Upper lobe of left lung (tissue), 6 donors: ENCODE data around the gene ATP6V0A1. TPM values are rescaled to one million over a fixed set of nuclear protein-coding genes. Genes with fewer than 3 reads are reported as not detected.
A peak's percentile ranks its signal among the peaks of the same experiment; 100 is the strongest.

Experiments
- ATAC-seq, 2 donors: fragments of 200-7000 bp; cut with Tn5 transposase; one replicate each; pipeline ENCODE4 v1.9.1; 2022; ENCODE audit warnings: mild to moderate bottlenecking in 2 of 2, moderate library complexity in 2 of 2; ENCODE audit not compliant: low FRiP score in 2 of 2
- DNase-seq, 2 donors: peaks; one replicate each; pipeline ENCODE4 v3.0.0-alpha.2; 2019 to 2020
- H3K27ac ChIP-seq, 4 donors: fragments of 200-600 bp; sonication (generic); one replicate each; pipeline ENCODE4 v1.5.1; 2016 to 2019
- H3K27me3 ChIP-seq, 4 donors: fragments of 200-600 bp; sonication (generic); one replicate each; pipeline ENCODE4 v1.5.1; 2017 to 2019
- H3K36me3 ChIP-seq, 4 donors: fragments of 200-600 bp; sonication (generic); one replicate each; pipeline ENCODE4 v1.5.1; 2016 to 2019
- H3K4me1 ChIP-seq, 4 donors: fragments of 200-600 bp; sonication (generic); one replicate each; pipeline ENCODE4 v1.5.1; 2018 to 2019
- H3K4me3 ChIP-seq, 4 donors: fragments of 200-600 bp; sonication (generic); one replicate each; pipeline ENCODE4 v1.5.1; 2017 to 2019; ENCODE audit warnings: mild to moderate bottlenecking in 2 of 4, moderate library complexity in 1 of 4
- H3K9me3 ChIP-seq, 4 donors: fragments of 200-600 bp; sonication (generic); one replicate each; pipeline ENCODE4 v1.5.1; 2018 to 2019
- EP300 ChIP-seq, 4 donors: sonication (generic); formaldehyde crosslinking; IDR thresholded peaks; one replicate each; pipeline ENCODE4 v1.5.1; 2017; ENCODE audit warnings: antibody characterized with exemption in 4 of 4, control low read depth in 2 of 4
- POLR2A ChIP-seq, 4 donors: fragments of 450-650 bp; IDR thresholded peaks; one replicate each; pipeline ENCODE4 v1.5.1; 2016 to 2017; ENCODE audit warnings: antibody characterized with exemption in 4 of 4, mild to moderate bottlenecking in 2 of 4
- POLR2AphosphoS5 ChIP-seq, 2 donors: sonication (generic); formaldehyde crosslinking; IDR thresholded peaks; one replicate each; pipeline ENCODE4 v1.5.1; 2017; ENCODE audit warnings: antibody characterized with exemption in 2 of 2
- WGBS, 2 donors: methylation state at CpG; one replicate each; pipeline ENCODE4 v1.1.5; 2017 to 2018; 5-methylcytosine and 5-hydroxymethylcytosine counted together
- total RNA-seq, 6 donors: library from RNA; depleted of rRNA in 4 of 6; stranded (reverse); fragments of >200 nt in 4 of 6; gene quantifications; one replicate each; pipeline versions ENCODE4 v1.1.0 to v1.2.1, GENCODE V29; 2016 to 2021
- TF ChIP-seq, protein P1 (sequence below), 6 experiments: fragments of 450-650 bp in 4 of 6; fragments of 200-600 bp in 2 of 6; sonication (generic) in 2 of 6; IDR thresholded peaks; one replicate each; pipeline ENCODE4 v1.5.1; 2016 to 2019; ENCODE audit warnings: antibody characterized with exemption in 6 of 6
- donor health status: DM: no; HTN: no; CAD: no; lungs with moderate emphysema.
- donor health status: DM: no; HTN: yes; CAD: no; lungs with severe emphysema.

Gene ATP6V0A1
- total RNA-seq, 6 donors from 2014 or later, result 68.3 to 212 (median 118) TPM

DNA sequence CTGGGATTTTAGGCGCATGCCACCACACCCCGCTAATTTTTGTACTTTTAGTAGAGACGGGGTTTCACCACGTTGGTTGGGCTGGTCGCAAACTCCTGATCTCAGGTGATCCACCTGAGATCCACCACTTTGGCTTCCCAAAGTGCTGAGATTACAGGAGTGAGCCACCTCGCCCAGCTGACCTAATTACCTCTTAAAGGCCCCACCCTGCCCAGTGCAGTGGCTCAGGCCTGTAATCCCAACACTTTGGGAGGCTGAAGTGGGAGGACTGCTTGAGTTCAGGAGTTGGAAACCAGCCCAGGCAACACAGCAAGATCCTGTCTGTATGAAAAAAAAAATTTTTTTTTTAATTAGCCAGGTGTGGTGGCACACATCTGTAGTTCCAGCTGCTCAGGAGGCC lies 100.4 kb downstream of the ATP6V0A1 start:
- DNase-seq, result peak in 1 of 2 donors; percentile 88

DNA sequence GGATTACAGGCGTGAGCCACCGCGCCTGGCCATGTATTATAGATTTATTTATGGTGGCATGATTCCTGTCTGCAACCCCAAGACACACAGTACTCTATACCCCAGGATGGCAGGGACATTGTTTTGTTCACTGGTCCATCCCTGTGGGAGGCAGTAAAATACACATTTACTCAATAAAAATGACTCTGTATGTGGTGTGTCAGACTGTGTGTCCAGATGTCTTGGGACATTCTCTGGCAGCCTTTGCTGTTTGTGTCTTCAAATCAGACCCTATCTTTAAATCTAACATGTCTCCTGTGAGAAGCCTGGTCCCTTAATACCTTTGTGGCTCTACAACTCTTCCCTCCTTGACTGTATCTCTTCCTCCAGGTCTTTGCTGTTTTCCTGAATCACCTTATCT lies 101.6 kb downstream of the ATP6V0A1 start:
- H3K4me1 ChIP-seq, result peaks cover 34 to 56% (median 37%) of the 10 kb centered on the region in 4 donors
- peak overlapping the region in 1 of 4 donors; percentile 48 for H3K27ac ChIP-seq

More for the DNA sequence above, 100.4 kb downstream of the ATP6V0A1 start:
- no peak for TF ChIP-seq EP300 (IDR thresholded peaks at IDR 0.05)
- Histone ChIP-seq H3K27me3 (no peaks in the 10 kb centered on the region), H3K36me3 (peaks cover 0 to 5% (median 1%) of the 10 kb centered on the region in 4 donors), H3K4me3 (no peak overlapping the region), H3K27ac (peak overlapping the region; percentile 23 to 62 (median 29)), H3K4me1 (peaks cover 26 to 54% (median 37%) of the 10 kb centered on the region in 4 donors), H3K9me3 (no peaks in the 10 kb centered on the region)
- ATAC-seq, result no peak
- 60 to 80% methylated on average over 6 of the region's 6 CpGs for WGBS, 2 donors

DNA sequence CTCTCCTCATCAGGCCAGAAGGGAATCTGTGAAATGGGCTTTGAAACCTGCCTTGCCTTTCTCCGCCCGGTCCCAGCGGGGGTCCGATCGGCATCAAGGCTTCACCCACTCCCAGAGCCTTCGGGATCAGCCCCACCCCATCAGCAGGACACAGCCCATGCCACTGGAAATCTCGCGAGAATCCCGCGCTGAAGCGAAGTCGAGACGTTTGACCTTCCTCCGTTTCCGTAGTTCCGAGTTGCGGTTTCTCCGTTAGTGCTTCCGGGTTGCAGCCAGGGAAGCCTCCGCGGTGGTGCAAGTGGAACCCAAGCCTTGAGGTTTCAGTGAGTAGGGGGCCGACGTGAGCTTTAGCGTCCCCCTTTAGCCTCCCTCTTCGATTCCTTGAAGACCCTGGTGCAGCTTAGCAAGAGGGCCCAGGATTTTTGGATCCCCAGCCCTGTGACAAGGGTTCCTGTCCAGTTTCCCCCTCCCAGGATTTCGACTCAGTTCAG lies 103.3 kb downstream of the ATP6V0A1 start, which contains the start of gene COASY:
Gene COASY, plus strand, starts transcription at position 252 of the 491 bp plus-strand sequence. CDS start 475 bp downstream, outside the sequence.
- peak in 1 of 2 donors; percentile 95 for DNase-seq
- Histone ChIP-seq H3K27me3 (no peaks in the 10 kb centered on the region), H3K36me3 (peaks cover 0 to 26% (median 20%) of the 10 kb centered on the region in 4 donors), H3K4me3 (peak within 1 kb of the TSS; percentile 65 to 97 (median 74)), H3K9me3 (no peaks in the 10 kb centered on the region), H3K4me1 (peaks cover 37 to 65% (median 42%) of the 10 kb centered on the region in 4 donors), H3K27ac (peak within 1 kb of the TSS; percentile 85 to 90 (median 88))
- peak in 3 of 4 donors; percentile 38 to 75 (median 41) for TF ChIP-seq POLR2A (IDR thresholded peaks at IDR 0.05)
- TF ChIP-seq, protein P1, sequence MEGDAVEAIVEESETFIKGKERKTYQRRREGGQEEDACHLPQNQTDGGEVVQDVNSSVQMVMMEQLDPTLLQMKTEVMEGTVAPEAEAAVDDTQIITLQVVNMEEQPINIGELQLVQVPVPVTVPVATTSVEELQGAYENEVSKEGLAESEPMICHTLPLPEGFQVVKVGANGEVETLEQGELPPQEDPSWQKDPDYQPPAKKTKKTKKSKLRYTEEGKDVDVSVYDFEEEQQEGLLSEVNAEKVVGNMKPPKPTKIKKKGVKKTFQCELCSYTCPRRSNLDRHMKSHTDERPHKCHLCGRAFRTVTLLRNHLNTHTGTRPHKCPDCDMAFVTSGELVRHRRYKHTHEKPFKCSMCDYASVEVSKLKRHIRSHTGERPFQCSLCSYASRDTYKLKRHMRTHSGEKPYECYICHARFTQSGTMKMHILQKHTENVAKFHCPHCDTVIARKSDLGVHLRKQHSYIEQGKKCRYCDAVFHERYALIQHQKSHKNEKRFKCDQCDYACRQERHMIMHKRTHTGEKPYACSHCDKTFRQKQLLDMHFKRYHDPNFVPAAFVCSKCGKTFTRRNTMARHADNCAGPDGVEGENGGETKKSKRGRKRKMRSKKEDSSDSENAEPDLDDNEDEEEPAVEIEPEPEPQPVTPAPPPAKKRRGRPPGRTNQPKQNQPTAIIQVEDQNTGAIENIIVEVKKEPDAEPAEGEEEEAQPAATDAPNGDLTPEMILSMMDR (IDR thresholded peaks at IDR 0.05), result no peak
- peak in 1 of 4 donors; percentile 86 for TF ChIP-seq EP300 (IDR thresholded peaks at IDR 0.05)
- peak; percentile 97 to 98 for TF ChIP-seq POLR2AphosphoS5 (IDR thresholded peaks at IDR 0.05)
- ATAC-seq, result peak; percentile 86 to 92
- 0 to 1% methylated on average over 2 to 26 of the region's 26 CpGs for WGBS, 2 donors

More for the DNA sequence above, 101.6 kb downstream of the ATP6V0A1 start:
- H3K36me3 ChIP-seq, result peaks cover 0 to 17% (median 11%) of the 10 kb centered on the region in 4 donors
- TF ChIP-seq POLR2A (IDR thresholded peaks at IDR 0.05) (no peak), POLR2AphosphoS5 (IDR thresholded peaks at IDR 0.05) (no peak), EP300 (IDR thresholded peaks at IDR 0.05) (no peak)
- TF ChIP-seq, protein P1 (IDR thresholded peaks at IDR 0.05), result no peak
- WGBS, 2 donors, result 82 to 90% methylated on average over 3 of the region's 3 CpGs
- no peak for DNase-seq
- ATAC-seq, result no peak
- no peaks in the 10 kb centered on the region for H3K9me3 ChIP-seq
- H3K4me3 ChIP-seq, result no peak overlapping the region
- no peaks in the 10 kb centered on the region for H3K27me3 ChIP-seq

DNA sequence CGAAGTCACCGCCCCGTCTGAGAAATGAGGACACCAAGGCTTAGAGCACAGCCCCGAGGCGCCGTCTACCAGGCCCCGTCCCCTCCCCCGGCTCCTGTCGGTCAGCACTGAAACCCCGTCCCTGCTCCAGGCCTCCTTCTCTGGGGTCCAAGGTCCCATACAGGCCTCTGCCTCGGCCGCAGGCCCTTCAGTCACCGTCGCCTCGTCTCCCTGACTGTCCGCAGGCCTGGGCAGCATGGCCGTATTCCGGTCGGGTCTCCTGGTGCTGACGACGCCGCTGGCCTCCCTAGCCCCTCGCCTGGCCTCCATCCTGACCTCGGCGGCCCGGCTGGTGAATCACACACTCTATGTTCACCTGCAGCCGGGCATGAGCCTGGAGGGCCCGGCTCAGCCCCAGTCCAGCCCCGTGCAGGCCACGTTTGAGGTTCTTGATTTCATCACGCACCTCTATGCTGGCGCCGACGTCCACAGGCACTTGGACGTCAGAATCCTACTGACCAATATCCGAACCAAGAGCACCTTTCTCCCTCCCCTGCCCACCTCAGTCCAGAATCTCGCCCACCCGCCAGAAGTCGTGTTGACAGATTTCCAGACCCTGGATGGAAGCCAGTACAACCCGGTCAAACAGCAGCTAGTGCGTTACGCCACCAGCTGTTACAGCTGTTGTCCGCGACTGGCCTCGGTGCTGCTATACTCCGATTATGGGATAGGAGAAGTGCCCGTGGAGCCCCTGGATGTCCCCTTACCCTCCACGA lies 103.9 kb downstream of the ATP6V0A1 start:
- peak overlapping the region; percentile 85 to 90 (median 88) for H3K27ac ChIP-seq
- ATAC-seq (peak; percentile 1 to 2), DNase-seq (peak; percentile 45 to 75)
- H3K27me3 ChIP-seq, result no peaks in the 10 kb centered on the region
- WGBS, 2 donors, result 1 to 11% methylated on average over 20 to 47 of the region's 48 CpGs
- peaks cover 39 to 65% (median 43%) of the 10 kb centered on the region in 4 donors for H3K4me1 ChIP-seq
- no peaks in the 10 kb centered on the region for H3K9me3 ChIP-seq
- TF ChIP-seq EP300 (IDR thresholded peaks at IDR 0.05) (no peak), POLR2AphosphoS5 (IDR thresholded peaks at IDR 0.05) (no peak), POLR2A (IDR thresholded peaks at IDR 0.05) (no peak)
- TF ChIP-seq, protein P1 (IDR thresholded peaks at IDR 0.05), result no peak
- H3K36me3 ChIP-seq, result peaks cover 0 to 26% (median 20%) of the 10 kb centered on the region in 4 donors
- H3K4me3 ChIP-seq, result peak overlapping the region; percentile 65 to 97 (median 74)

DNA sequence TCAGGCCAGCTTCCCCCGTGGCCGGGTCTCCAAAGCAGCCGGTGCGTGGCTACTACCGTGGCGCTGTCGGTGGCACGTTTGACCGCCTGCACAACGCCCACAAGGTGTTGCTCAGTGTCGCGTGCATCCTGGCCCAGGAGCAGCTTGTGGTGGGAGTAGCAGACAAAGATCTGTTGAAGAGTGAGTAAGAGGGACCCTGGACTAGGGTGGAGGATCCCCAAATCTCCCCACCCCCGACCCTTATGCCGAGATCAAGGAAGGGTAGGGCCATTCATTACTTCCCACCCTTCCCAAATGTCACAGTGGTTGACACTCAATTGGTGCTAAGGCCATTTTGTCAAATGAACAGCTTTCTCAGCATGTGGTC lies 104.4 kb downstream of the ATP6V0A1 start:
- WGBS, 2 donors, result 75 to 92% methylated on average over 2 to 14 of the region's 14 CpGs
- DNase-seq, result no peak
- no peak for TF ChIP-seq POLR2AphosphoS5 (IDR thresholded peaks at IDR 0.05)
- no peak for TF ChIP-seq EP300 (IDR thresholded peaks at IDR 0.05)
- TF ChIP-seq, protein P1 (IDR thresholded peaks at IDR 0.05), result no peak
- TF ChIP-seq POLR2A (IDR thresholded peaks at IDR 0.05), result no peak
- H3K27ac ChIP-seq, result peak overlapping the region; percentile 85 to 90 (median 88)
- H3K27me3 ChIP-seq, result no peaks in the 10 kb centered on the region
- peaks cover 0 to 26% (median 20%) of the 10 kb centered on the region in 4 donors for H3K36me3 ChIP-seq
- peaks cover 45 to 71% (median 49%) of the 10 kb centered on the region in 4 donors for H3K4me1 ChIP-seq
- H3K4me3 ChIP-seq, result peak overlapping the region; percentile 65 to 97 (median 74)
- H3K9me3 ChIP-seq, result no peaks in the 10 kb centered on the region
- no peak for ATAC-seq
